GM04503 (cell line): ENCODE data around the gene PPP1R10.
A peak's percentile ranks its signal among the peaks of the same experiment; 100 is the strongest.
"Not testable (repeated sequence)": the region's sequence is repeated elsewhere in the genome, so short reads cannot be mapped to it uniquely, and the experiment has no call there.

Experiments used
- DNase-seq: peaks from one replicate; pipeline ENCODE4 v3.0.0-alpha.2; 2012; ENCODE audit warnings: low read depth

PPP1R10 gene

GRCh38 chr6:30598912-30599624, 18.0 kb downstream of the PPP1R10 start:
- DNase-seq, result no peak

- DNase-seq, result not testable (repeated sequence)
Observed at GRCh38 chr6:30597315-30598144, 19.5 kb downstream of the PPP1R10 start.

DNA sequence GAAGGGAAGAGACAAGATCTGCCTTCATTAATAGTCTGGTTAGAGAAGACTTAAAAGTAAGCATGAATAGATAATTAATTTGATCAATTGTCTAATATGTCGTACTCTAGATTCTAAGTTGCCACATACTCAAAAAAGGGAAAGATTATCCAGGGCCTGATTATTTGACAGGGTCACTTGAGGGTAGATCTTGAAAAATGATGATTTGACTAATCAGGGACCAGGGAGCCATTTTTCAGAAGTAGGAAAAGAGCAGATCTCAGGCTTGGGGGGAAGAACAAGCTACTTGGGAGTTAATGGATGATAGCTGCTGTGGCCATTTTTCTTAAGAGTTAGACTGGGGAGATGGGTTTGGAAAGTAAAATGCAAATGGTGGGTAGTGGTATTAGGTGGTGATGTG, 24.8 kb downstream of the PPP1R10 start:
- no peak for DNase-seq

- no peak for DNase-seq
Observed at GRCh38 chr6:30591008-30591407, 26.0 kb downstream of the PPP1R10 start.

GRCh38 chr6:30590509-30590908, 26.5 kb downstream of the PPP1R10 start:
- DNase-seq, result no peak

GRCh38 chr6:30589754-30590358, 27.2 kb downstream of the PPP1R10 start:
- DNase-seq, result no peak

- DNase-seq, result no peak
Observed at GRCh38 chr6:30583921-30584320, 33.1 kb downstream of the PPP1R10 start.

- no peak for DNase-seq
Observed at GRCh38 chr6:30578051-30578450, 39.0 kb downstream of the PPP1R10 start.

- DNase-seq, result no peak
Observed at GRCh38 chr6:30573113-30573512, 43.9 kb downstream of the PPP1R10 start.

- DNase-seq, result no peak
Observed at GRCh38 chr6:30572148-30572547, 44.9 kb downstream of the PPP1R10 start.

DNA sequence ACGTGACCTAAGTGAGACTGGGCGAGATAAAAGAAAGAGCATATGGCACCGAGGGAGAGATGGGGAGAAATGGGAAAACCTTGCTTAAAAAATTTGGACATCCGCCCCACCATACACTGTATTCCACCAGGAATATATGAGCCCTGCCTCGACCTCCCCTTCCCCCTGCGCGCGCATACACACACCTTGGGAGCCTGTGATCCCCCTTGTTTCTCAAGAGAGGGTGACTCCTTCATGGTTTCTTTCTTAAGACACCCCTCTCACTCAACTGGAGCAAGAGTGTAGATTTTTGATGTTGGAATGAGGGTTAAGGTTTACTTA, 45.3 kb downstream of the PPP1R10 start:
- no peak for DNase-seq

- peak; percentile 76 for DNase-seq
Observed at GRCh38 chr6:30571075-30571761, 45.8 kb downstream of the PPP1R10 start, which contains the start of gene ABCF1. Gene ABCF1, plus strand, starts transcription at chr6:30571442. Its CDS starts 46 bp downstream, at chr6:30571488.

DNA sequence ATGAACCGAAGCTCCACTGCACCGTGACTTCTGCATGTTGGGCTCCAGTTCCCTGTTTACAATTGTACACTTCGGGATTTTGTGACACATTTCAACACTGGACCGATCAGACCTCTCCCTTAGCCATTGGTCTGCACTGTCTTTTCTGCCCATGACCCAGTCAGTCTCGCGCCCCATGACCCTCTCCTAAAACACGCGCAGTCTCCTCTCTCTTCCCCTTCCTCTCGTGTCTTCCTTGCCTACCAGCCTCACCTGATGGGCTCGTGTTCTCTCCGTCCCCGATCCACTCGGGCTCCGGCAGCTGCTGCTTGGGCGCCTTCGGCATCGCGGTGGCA, 46.3 kb downstream of the PPP1R10 start:
- DNase-seq, result no peak

- DNase-seq, result no peak
Observed at GRCh38 chr6:30570263-30570662, 46.8 kb downstream of the PPP1R10 start.

DNA sequence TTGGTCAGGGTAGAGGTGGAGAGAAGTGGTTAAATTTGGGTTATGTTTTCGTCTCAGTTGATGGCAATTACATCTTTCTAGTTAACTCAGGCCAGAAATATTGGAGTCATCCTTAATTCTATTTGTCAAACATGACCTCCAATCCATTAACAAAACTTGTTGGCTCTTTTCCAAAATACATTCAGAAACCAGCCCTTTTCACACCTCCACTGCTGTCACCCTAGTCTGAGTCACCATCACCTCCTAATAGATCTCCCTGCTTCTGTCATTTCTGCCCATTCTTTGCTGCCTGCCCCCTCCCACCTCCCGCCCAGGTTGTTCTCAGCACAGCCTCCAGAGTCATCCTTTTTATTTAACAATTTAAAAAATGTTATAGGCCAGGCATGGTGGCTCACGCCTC, 48.8 kb downstream of the PPP1R10 start:
- DNase-seq, result no peak

GRCh38 chr6:30565772-30566171, 51.3 kb downstream of the PPP1R10 start:
- no peak for DNase-seq

- DNase-seq, result no peak
Observed at GRCh38 chr6:30564114-30564513, 52.9 kb downstream of the PPP1R10 start.

DNA sequence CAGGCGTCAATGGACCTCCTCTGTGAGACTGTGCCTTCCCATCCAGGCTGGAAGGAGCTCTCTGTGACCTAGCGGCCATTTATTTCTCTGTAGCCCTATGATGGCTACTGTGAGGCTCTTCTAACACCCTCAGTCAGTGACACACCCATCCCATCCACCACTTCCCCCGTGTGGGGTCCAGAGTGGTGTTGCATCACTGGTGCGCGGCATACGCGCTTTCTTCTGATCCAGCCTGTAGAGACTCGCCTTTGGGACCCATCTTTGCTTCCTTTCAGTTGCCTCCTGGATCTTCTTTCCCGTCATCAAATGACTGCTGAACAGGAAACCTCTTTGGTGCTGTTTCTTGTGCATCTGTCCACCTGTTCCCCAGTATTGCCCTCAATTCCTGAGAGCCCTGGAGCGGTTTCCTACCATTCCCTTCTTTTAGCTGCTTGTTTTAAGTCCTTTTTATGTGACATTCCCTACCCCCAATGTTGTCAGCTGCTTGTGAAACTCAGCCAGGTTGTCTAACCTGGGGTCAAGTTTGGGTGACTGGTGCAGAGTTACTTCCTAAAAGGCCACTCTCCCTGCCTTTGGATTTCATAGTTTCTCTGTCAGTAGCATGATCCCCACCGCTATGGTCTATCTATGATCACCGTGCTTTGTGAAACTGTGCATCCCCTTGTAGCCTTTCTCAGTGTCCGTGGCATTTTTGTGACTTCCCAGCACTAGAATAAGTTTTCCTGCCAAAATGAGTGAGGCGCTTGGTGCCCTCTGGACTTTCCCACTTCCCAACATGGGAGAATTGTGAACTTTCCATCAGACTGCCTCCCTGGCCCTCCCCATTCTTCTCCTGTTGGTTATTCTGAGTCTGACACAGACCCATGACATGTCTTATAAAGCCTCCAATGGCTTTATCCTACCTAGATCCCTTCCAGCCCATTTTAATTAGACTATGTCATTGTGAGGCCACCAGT, 54.3 kb downstream of the PPP1R10 start:
- no peak for DNase-seq

- DNase-seq, result no peak
Observed at GRCh38 chr6:30560930-30561329, 56.1 kb downstream of the PPP1R10 start.

DNA sequence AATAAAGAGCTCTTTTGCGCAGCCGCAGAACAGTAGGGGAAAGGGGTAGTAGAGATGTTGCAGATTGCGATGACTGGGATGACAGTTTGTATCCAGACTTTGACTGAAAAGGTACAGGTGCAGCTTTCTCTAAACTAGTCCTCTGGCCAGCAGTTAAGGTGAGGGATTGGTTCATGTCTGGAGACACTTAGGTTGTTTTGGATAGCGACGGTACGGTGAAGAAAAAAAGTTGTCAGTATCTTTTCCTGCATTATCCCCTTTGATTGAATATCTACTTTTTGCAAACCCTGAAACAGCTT, 59.4 kb downstream of the PPP1R10 start:
- no peak for DNase-seq

DNA sequence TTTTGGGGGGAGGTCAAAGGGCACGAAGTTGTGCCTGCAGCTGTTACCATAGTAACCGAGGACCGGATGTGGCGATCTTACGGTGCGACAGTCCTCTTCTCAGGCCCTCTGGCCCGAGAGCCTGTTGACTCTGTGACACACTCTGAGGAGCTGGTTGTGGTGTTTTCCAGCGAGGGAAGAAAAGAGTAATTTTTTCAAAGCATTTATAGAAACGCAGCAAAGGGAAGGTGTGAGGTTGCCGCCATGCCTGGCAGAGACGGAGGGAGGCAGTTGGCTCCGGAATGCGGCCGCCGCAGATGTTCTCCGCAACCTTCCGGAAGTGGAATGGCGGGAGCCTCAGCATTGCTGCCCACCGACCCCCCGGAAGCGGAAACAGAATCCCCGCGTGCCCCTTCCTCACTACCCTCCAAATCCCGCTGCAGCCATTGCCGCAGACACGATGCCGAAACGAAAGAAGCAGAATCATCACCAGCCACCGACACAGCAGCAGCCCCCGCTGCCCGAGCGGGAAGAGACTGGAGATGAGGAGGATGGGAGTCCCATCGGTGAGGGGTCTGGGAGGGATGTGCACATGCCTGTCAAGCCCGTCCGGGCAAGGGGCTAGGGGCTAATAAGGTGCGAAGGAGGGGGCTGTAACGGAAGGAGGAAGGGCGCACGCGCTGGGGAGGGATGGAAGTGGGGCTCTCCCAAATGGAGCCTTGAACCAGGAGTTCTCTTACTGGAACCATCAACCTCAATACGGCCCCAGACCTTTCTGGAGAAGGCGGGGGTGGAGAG, 59.9 kb downstream of the PPP1R10 start, which contains the start of gene PRR3:
PRR3 (plus strand) TSS at position 390 of the 777 bp plus-strand sequence; CDS start at position 440, 50 bp downstream.
- peak; percentile 67 for DNase-seq
